Measurements from ENCODE around the gene TIMM22.

DNA sequence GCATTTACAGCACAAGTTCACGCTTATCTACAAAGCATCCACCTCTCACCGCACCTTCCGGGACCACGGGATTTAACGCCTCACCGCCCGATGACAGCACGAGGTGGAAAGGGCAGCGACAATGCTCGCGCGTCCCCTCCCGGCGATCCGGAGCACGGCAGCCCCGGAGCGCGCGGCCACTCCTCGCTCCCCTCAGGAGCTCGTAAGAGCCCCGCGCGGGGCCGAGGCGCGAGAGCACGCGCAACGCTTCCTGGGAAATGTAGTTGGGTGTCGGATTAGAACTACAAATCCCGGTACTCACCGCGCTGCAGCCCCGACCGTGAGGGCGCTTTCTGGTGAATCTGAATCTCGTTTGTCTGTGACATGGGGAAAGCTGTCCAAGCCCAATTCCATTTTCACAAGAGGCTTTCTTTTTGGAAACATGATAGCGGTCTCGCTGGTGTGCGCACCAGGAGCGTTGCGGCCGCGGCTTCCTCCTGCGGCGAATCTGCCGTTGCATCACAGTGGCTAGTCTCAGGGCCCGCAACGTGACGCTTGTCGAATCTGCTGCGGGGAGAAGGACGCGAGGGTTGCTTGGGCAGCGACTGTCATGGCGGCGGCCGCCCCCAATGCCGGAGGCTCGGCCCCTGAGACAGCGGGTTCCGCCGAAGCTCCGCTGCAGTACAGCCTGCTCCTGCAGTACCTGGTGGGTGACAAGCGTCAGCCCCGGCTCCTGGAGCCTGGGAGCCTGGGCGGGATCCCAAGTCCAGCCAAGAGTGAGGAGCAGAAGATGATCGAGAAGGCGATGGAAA, at the start of gene TIMM22:
- no peak for TF ChIP-seq ZNF70 (CRISPR knock-in tag; IDR thresholded peaks at IDR 0.05)
- no peak for TF ChIP-seq RARB (CRISPR knock-in tag; IDR thresholded peaks at IDR 0.05)
- TF ChIP-seq ZNF565 (CRISPR knock-in tag; conservative IDR thresholded peaks at IDR 0.05; ENCODE audit: low read depth) = no peak
- TF ChIP-seq ZC3H10 (CRISPR knock-in tag; IDR thresholded peaks at IDR 0.05) = no peak
- TF ChIP-seq GLIS3 (CRISPR knock-in tag; IDR thresholded peaks at IDR 0.05) = no peak
- no peak for TF ChIP-seq ESRRG (CRISPR knock-in tag; IDR thresholded peaks at IDR 0.05)
- no peak for TF ChIP-seq OSR1 (CRISPR knock-in tag; IDR thresholded peaks at IDR 0.05)
- no peak for TF ChIP-seq ZNF8 (CRISPR knock-in tag; IDR thresholded peaks at IDR 0.05)
- TF ChIP-seq, protein P1, sequence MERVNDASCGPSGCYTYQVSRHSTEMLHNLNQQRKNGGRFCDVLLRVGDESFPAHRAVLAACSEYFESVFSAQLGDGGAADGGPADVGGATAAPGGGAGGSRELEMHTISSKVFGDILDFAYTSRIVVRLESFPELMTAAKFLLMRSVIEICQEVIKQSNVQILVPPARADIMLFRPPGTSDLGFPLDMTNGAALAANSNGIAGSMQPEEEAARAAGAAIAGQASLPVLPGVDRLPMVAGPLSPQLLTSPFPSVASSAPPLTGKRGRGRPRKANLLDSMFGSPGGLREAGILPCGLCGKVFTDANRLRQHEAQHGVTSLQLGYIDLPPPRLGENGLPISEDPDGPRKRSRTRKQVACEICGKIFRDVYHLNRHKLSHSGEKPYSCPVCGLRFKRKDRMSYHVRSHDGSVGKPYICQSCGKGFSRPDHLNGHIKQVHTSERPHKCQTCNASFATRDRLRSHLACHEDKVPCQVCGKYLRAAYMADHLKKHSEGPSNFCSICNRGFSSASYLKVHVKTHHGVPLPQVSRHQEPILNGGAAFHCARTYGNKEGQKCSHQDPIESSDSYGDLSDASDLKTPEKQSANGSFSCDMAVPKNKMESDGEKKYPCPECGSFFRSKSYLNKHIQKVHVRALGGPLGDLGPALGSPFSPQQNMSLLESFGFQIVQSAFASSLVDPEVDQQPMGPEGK (CRISPR knock-in tag; IDR thresholded peaks at IDR 0.05; ENCODE audit: borderline replicate concordance) = no peak
- TF ChIP-seq PPARA (CRISPR knock-in tag; IDR thresholded peaks at IDR 0.05; ENCODE audit: borderline replicate concordance) = no peak
- no peak for TF ChIP-seq CREB5 (CRISPR knock-in tag; IDR thresholded peaks at IDR 0.05; ENCODE audit: low read depth)
- TF ChIP-seq, protein P2, sequence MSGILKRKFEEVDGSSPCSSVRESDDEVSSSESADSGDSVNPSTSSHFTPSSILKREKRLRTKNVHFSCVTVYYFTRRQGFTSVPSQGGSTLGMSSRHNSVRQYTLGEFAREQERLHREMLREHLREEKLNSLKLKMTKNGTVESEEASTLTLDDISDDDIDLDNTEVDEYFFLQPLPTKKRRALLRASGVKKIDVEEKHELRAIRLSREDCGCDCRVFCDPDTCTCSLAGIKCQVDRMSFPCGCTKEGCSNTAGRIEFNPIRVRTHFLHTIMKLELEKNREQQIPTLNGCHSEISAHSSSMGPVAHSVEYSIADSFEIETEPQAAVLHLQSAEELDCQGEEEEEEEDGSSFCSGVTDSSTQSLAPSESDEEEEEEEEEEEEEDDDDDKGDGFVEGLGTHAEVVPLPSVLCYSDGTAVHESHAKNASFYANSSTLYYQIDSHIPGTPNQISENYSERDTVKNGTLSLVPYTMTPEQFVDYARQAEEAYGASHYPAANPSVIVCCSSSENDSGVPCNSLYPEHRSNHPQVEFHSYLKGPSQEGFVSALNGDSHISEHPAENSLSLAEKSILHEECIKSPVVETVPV (CRISPR knock-in tag; IDR thresholded peaks at IDR 0.05) = no peak
